K562 (cell line): ENCODE data around the gene ARHGEF40. TPM values are rescaled to one million over a fixed set of nuclear protein-coding genes. Genes with fewer than 3 reads are reported as not detected.
A peak's percentile ranks its signal among the peaks of the same experiment; 100 is the strongest.

Experiments
- ADNP ChIP-seq: fragments of 200-800 bp; sonication (Bioruptor generic); IDR thresholded peaks from 2 replicates; pipeline ENCODE4 v1.6.1; 2016; ENCODE audit warnings: missing genetic modification characterization, missing compliant biosample characterization
- BACH1 ChIP-seq: fragments of 200-800 bp; sonication (Bioruptor generic); IDR thresholded peaks from 2 replicates; pipeline ENCODE4 v1.6.1; 2016; ENCODE audit warnings: missing genetic modification characterization, missing compliant biosample characterization
- CHAMP1 ChIP-seq: fragments of 450-650 bp; IDR thresholded peaks from 2 replicates; pipeline ENCODE4 v1.6.1; 2016; ENCODE audit warnings: mild to moderate bottlenecking
- ETS2 ChIP-seq: IDR thresholded peaks from 2 replicates; pipeline ENCODE4 v1.6.1; 2016; ENCODE audit warnings: borderline replicate concordance, missing genetic modification characterization, mild to moderate bottlenecking, moderate library complexity, missing compliant biosample characterization; ENCODE audit not compliant: poor library complexity, severe bottlenecking
- KDM5B ChIP-seq: fragments of 200-600 bp; sonication (generic); IDR thresholded peaks from 2 replicates; pipeline ENCODE4 v1.6.1; 2012; ENCODE audit warnings: low read depth, mild to moderate bottlenecking, moderate library complexity, low read length, control low read depth, inconsistent platforms; ENCODE audit not compliant: insufficient replicate concordance
- POLR2AphosphoS2 ChIP-seq: IDR thresholded peaks from 2 replicates; pipeline ENCODE4 v1.6.1; 2012; ENCODE audit warnings: low read length, improper control_type of control experiment
- POLR2B ChIP-seq: fragments of 450-650 bp; IDR thresholded peaks from 2 replicates; pipeline ENCODE4 v1.6.1; 2018; ENCODE audit warnings: low read depth; ENCODE audit not compliant: partially characterized antibody
- POLR3G ChIP-seq: IDR thresholded peaks from 2 replicates; pipeline ENCODE4 v1.6.1; 2011; ENCODE audit not compliant: insufficient read length, insufficient replicate concordance; ENCODE audit errors: extremely low read depth
- RAD21 ChIP-seq, 2 experiments: fragments of 250-450 bp in 1 of 2; fragments of 450-650 bp in 1 of 2; sonication (Bioruptor Pico) in 1 of 2; formaldehyde crosslinking in 1 of 2; IDR thresholded peaks in 1 of 2; conservative IDR thresholded peaks in 1 of 2; 2 replicates each; pipeline versions ENCODE4 v1.4.0 to v1.8.0; 2020 to 2022; ENCODE audit warnings: mild to moderate bottlenecking in 2 of 2, moderate library complexity in 1 of 2
- RBM15 ChIP-seq: fragments of 200-400 bp; formaldehyde crosslinking; IDR thresholded peaks from 2 replicates; pipeline ENCODE4 v1.6.1; 2018; ENCODE audit warnings: mild to moderate bottlenecking, low read length, moderate library complexity; ENCODE audit not compliant: insufficient read depth
- SIX5 ChIP-seq, 2 experiments: IDR thresholded peaks; 2 replicates each; pipeline ENCODE4 v1.6.1; 2011; ENCODE audit warnings: low read length in 2 of 2, borderline replicate concordance in 1 of 2, low read depth in 1 of 2, mild to moderate bottlenecking in 1 of 2, moderate library complexity in 1 of 2; ENCODE audit not compliant: insufficient read depth in 1 of 2
- SOX6 ChIP-seq: fragments of 450-650 bp; IDR thresholded peaks from 2 replicates; pipeline ENCODE4 v1.6.1; 2014; ENCODE audit warnings: mild to moderate bottlenecking
- TAL1 ChIP-seq: fragments of 450-650 bp; IDR thresholded peaks from 2 replicates; pipeline ENCODE4 v1.6.1; 2016; ENCODE audit warnings: mild to moderate bottlenecking
- ZBTB49 ChIP-seq: sonication (generic); formaldehyde crosslinking; IDR thresholded peaks from 2 replicates; pipeline ENCODE4 v1.8.0; 2022; ENCODE audit warnings: missing genetic modification reagents, mild to moderate bottlenecking, borderline replicate concordance
- ZFPM2 ChIP-seq: fragments of 250-450 bp; sonication (Bioruptor Pico); IDR thresholded peaks from 2 replicates; pipeline ENCODE4 v1.5.1; 2022; ENCODE audit warnings: mild to moderate bottlenecking
- ZNF143 ChIP-seq: sonication (generic); formaldehyde crosslinking; IDR thresholded peaks from 2 replicates; pipeline ENCODE4 v1.9.0; 2022; ENCODE audit warnings: mild to moderate bottlenecking, missing genetic modification reagents
- ZNF561 ChIP-seq: fragments of 450-650 bp; formaldehyde crosslinking; conservative IDR thresholded peaks from 2 replicates; pipeline ENCODE4 v1.4.0; 2020; ENCODE audit warnings: mild to moderate bottlenecking, moderate library complexity
- ZNF830 ChIP-seq: fragments of 250-450 bp; sonication (Bioruptor Pico); IDR thresholded peaks from 2 replicates; pipeline ENCODE4 v1.5.0; 2021; ENCODE audit warnings: mild to moderate bottlenecking
- ZZZ3 ChIP-seq: fragments of 450-650 bp; IDR thresholded peaks from 2 replicates; pipeline ENCODE4 v1.6.1; 2016; ENCODE audit warnings: antibody characterized with exemption, mild to moderate bottlenecking, moderate library complexity
- polyA plus RNA-seq, 8 experiments: library from polyadenylated mRNA; depleted of rRNA in 4 of 8; stranded (reverse) in 5 of 8; unstranded in 3 of 8; fragments of >200 nt; fragmentation: Nextera tagmentation in 2 of 8; fragmentation: Illumina TruSeq in 1 of 8; extraction: Ambion mirVana in 2 of 8; extraction: Trizol in 1 of 8; gene quantifications; 2 replicates each; pipeline versions ENCODE4 v1.2.1 to v1.2.3, GENCODE V29; 2011 to 2014; ENCODE audit warnings: inconsistent platforms in 1 of 8, missing spikeins in 1 of 8
- total RNA-seq, 7 experiments: library from RNA; depleted of rRNA in 6 of 7; stranded (reverse); fragments of >200 nt in 6 of 7; fragmentation: Illumina TruSeq in 2 of 7; extraction: Trizol in 2 of 7; gene quantifications; 2 replicates each; pipeline versions ENCODE4 v1.2.1 to v1.2.3, GENCODE V29; 2011 to 2021; ENCODE audit warnings: low replicate concordance in 1 of 7
- TF ChIP-seq, protein P1 (sequence below): fragments of 150-350 bp; conservative IDR thresholded peaks from 2 replicates; pipeline ENCODE4 v1.6.1; 2014; ENCODE audit warnings: low read length

Gene ARHGEF40
- total and polyA plus RNA-seq, 9 of the 15 experiments (the other 6 are each of a cell fraction or from before 2014, with no cell fraction given) = 0.42 to 6.3 (median 3.8) TPM

DNA sequence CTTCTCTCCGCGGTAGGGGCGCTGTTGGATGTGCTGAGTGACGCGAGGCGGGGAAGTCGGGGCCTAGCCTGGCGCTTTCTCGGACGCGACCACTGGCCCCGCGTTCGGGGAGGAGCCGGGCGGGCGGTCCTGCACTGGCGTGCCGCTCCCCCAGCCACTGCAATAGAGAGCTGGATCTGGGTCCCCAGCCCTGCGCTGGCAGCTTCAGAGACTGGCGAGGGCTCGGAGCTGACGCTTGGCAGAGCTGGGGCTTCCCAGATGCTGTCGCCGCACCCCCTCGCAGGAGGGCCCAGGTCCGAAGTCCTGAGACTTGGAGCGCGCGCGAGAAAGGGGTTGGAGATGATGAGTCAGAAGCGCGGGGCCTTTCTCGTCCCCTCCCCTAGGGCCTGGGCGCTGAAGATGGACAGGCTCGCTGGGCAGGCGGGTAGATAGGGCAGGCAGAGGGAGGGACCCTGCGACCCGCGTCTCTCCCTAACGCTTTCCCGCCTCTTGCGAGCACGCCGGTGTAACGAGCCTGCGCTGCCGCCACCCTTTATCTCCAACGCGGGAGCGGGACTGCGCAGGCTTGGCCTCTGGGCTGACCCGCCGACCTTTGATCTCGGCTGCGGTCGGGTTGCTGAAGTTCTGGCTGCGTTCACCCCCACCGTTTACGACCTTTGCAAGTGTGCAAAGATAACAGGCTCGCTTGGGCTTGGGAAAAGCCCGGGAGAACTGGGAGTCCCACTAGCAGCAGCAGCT lies 33.8 kb downstream of the ARHGEF40 start (continued):
- peak; percentile 67; the same call in 1 of the 2 replicates for TF ChIP-seq ZNF143 (CRISPR knock-in tag)
- peak; percentile 43; the same call in 1 of the 2 replicates for TF ChIP-seq TAL1
- 0 out of 2 replicates have a peak, but pooled peaks have one; percentile 25 for TF ChIP-seq ZNF830
- TF ChIP-seq ADNP (tag) = no peak
- TF ChIP-seq SOX6 = peak; percentile 40
- TF ChIP-seq BACH1 (tag) = no peak
- no peak for TF ChIP-seq ZBTB49 (CRISPR knock-in tag)
- no peak for TF ChIP-seq POLR3G
- TF ChIP-seq KDM5B = peak; percentile 72
- no peak for TF ChIP-seq ZNF561 (CRISPR knock-in tag)
- TF ChIP-seq, protein P1, sequence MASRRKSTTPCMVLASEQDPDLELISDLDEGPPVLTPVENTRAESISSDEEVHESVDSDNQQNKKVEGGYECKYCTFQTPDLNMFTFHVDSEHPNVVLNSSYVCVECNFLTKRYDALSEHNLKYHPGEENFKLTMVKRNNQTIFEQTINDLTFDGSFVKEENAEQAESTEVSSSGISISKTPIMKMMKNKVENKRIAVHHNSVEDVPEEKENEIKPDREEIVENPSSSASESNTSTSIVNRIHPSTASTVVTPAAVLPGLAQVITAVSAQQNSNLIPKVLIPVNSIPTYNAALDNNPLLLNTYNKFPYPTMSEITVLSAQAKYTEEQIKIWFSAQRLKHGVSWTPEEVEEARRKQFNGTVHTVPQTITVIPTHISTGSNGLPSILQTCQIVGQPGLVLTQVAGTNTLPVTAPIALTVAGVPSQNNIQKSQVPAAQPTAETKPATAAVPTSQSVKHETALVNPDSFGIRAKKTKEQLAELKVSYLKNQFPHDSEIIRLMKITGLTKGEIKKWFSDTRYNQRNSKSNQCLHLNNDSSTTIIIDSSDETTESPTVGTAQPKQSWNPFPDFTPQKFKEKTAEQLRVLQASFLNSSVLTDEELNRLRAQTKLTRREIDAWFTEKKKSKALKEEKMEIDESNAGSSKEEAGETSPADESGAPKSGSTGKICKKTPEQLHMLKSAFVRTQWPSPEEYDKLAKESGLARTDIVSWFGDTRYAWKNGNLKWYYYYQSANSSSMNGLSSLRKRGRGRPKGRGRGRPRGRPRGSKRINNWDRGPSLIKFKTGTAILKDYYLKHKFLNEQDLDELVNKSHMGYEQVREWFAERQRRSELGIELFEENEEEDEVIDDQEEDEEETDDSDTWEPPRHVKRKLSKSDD = no peak
- 0 out of 4 replicates have a peak, but pooled peaks of 1 of the 2 experiments have one; percentile 76 for TF ChIP-seq SIX5 (IDR thresholded peaks at IDR 0.05; ENCODE audit: borderline replicate concordance in 1 of 2, insufficient read depth in 1 of 2, low read depth in 1 of 2, low read length in 2 of 2)
- TF ChIP-seq ZFPM2 (CRISPR knock-in tag) = no peak
- no peak for TF ChIP-seq POLR2AphosphoS2
- TF ChIP-seq RAD21 (CRISPR knock-in tag; conservative IDR thresholded peaks at IDR 0.05 in 1 of 2, IDR thresholded peaks at IDR 0.05 in 1 of 2) = no peak
- no peak for TF ChIP-seq ETS2 (tag)
- peak; percentile 62 for TF ChIP-seq POLR2B
- TF ChIP-seq RBM15 = no peak
- peak; percentile 92 for TF ChIP-seq ZZZ3
- TF ChIP-seq CHAMP1 = peak; percentile 72; the same call in 1 of the 2 replicates
